ENCODE measurements around the gene MPDZ.

- TF ChIP-seq CTCF (IDR thresholded peaks at IDR 0.05; ENCODE audit: borderline replicate concordance, extremely low read depth, low read length, poor library complexity, severe bottlenecking), result no peak
- TF ChIP-seq EZH2 (IDR thresholded peaks at IDR 0.05; ENCODE audit: borderline replicate concordance, low read depth, low read length, severe bottlenecking), result no peak
Observed at GRCh38 chr9:13107008-13107407, 172.5 kb downstream of the MPDZ start.
